Measurements from ENCODE around the gene CEP131.

GRCh38 chr17:81188491-81188840, 34.3 kb downstream of the CEP131 start:
- TF ChIP-seq REST (IDR thresholded peaks at IDR 0.05; ENCODE audit: insufficient read depth in 1 of 2, low read depth in 2 of 2, low read length in 2 of 2) (no peak), POLR2AphosphoS5 (IDR thresholded peaks at IDR 0.05; ENCODE audit: low read depth, low read length) (0 out of 2 replicates have a peak, but pooled peaks have one; percentile 22), SIN3A (IDR thresholded peaks at IDR 0.05; ENCODE audit: borderline replicate concordance, insufficient read depth, low read length) (no peak)

Data from PFSK-1 (cell line).